Immature natural killer cell (primary cell): Measurements from ENCODE around the gene E2F3. TPM values are rescaled to one million over a fixed set of nuclear protein-coding genes. Genes with fewer than 3 reads are reported as not detected.

ENCODE experiments used
- DNase-seq, 3 donors: peaks; one replicate each; pipeline ENCODE4 v3.0.0; 2022; ENCODE audit warnings: mixed read lengths in 1 of 3
- H3K27ac Mint-ChIP-seq, 6 donors: one replicate each; pipeline ENCODE4 v1.8.0; 2020; ENCODE audit warnings: mixed read lengths in 6 of 6, mild to moderate bottlenecking in 5 of 6, inconsistent platforms in 4 of 6, moderate library complexity in 3 of 6
- H3K27me3 Mint-ChIP-seq, 3 donors: one replicate each; pipeline ENCODE4 v1.8.0; 2020 to 2021; ENCODE audit warnings: low read depth in 3 of 3, mild to moderate bottlenecking in 3 of 3, mixed read lengths in 3 of 3, moderate library complexity in 3 of 3, inconsistent platforms in 1 of 3
- H3K36me3 Mint-ChIP-seq, 3 donors: one replicate each; pipeline ENCODE4 v1.8.0; 2020; ENCODE audit warnings: mixed read lengths in 3 of 3, inconsistent platforms in 2 of 3, mild to moderate bottlenecking in 2 of 3
- H3K4me1 Mint-ChIP-seq, 2 donors: one replicate each; pipeline ENCODE4 v1.8.0; 2020; ENCODE audit warnings: inconsistent platforms in 2 of 2, mild to moderate bottlenecking in 2 of 2, mixed read lengths in 2 of 2, moderate library complexity in 1 of 2
- H3K4me3 Mint-ChIP-seq, 5 donors: one replicate each; pipeline ENCODE4 v1.8.0; 2020; ENCODE audit warnings: mild to moderate bottlenecking in 5 of 5, mixed read lengths in 5 of 5, inconsistent platforms in 3 of 5, moderate library complexity in 3 of 5
- H3K9me3 Mint-ChIP-seq, 6 donors: one replicate each; pipeline ENCODE4 v1.8.0; 2020; ENCODE audit warnings: mild to moderate bottlenecking in 6 of 6, mixed read lengths in 6 of 6, inconsistent platforms in 4 of 6, moderate library complexity in 3 of 6
- polyA plus RNA-seq, 3 donors: library from polyadenylated mRNA; unstranded; fragments of 300-500 nt; fragmentation: Illumina TruSeq; gene quantifications; one replicate each; pipeline ENCODE4 v1.2.3, GENCODE V29; 2021

Gene E2F3
- polyA plus RNA-seq, 3 donors from 2014 or later: 4.2 to 7.7 (median 4.7) TPM

DNA sequence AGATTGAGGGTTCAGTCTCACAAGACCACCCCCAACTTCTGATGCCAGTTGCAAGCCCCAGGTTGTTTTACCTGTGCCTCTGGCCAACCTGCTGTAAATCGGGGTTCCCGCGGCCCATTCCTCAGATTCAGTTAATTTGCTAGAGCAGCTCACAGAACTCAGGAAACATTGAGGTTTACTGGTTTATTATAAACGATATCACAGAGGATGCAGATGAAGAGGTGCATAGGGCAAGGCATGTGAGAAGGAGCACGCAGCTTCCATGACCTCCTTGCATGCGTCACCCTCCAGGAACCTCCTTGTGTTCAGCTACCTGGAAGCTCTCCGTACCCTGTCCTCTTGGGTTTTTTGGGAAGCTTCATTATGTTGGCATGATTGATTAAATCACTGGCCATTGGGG is 66.5 kb downstream of the E2F3 start:
- Mint-ChIP-seq H3K27ac (no peak overlapping the region), H3K4me3 (no peak overlapping the region), H3K4me1 (peaks cover 16 to 38% of the 10 kb centered on the region in 2 donors), H3K27me3 (peaks cover 0 to 1% (median 0%) of the 10 kb centered on the region in 3 donors), H3K36me3 (peaks cover 0 to 11% (median 0%) of the 10 kb centered on the region in 3 donors), H3K9me3 (no peaks in the 10 kb centered on the region)
- DNase-seq: no peak

GRCh38 chr6:20472748-20473147 is 71.1 kb downstream of the E2F3 start:
- H3K4me1 Mint-ChIP-seq: peaks cover 5 to 39% of the 10 kb centered on the region in 2 donors
- no peak for DNase-seq
- peaks cover 0 to under 1% (median 0%) of the 10 kb centered on the region in 3 donors for H3K36me3 Mint-ChIP-seq
- H3K9me3 Mint-ChIP-seq: no peaks in the 10 kb centered on the region
- H3K27me3 Mint-ChIP-seq: peaks cover 0 to 4% (median 1%) of the 10 kb centered on the region in 3 donors
- no peak overlapping the region for H3K4me3 Mint-ChIP-seq
- no peak overlapping the region for H3K27ac Mint-ChIP-seq

DNA sequence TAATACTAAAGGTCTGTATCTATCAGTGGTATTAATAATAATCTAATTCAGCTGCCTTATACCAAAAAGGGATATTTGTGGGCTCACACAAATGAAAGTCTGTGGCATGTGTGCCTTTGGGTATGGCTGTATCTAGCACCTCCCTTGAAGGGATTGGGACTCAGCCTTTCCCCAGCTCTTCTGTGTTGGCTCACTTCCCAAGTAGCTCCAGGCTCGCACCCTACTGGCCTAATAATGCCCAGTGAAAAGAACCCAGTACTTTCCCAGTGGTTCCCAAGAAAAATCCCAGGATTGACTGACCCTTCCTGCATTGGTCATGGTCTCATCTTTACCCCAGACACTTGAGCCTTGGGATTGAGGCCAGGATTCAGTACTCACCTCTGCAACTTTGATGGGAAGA is 71.8 kb downstream of the E2F3 start:
- no peak for DNase-seq
- Mint-ChIP-seq H3K9me3 (no peaks in the 10 kb centered on the region), H3K4me1 (peaks cover 0 to 31% of the 10 kb centered on the region in 2 donors), H3K27me3 (peaks cover 0 to 4% (median 0%) of the 10 kb centered on the region in 3 donors), H3K4me3 (no peak overlapping the region), H3K27ac (no peak overlapping the region), H3K36me3 (no peaks in the 10 kb centered on the region)

GRCh38 chr6:20474874-20475542 is 73.3 kb downstream of the E2F3 start:
- Mint-ChIP-seq H3K4me1 (peaks cover 0 to 25% of the 10 kb centered on the region in 2 donors), H3K4me3 (no peak overlapping the region), H3K27me3 (peaks cover 0 to 4% (median 0%) of the 10 kb centered on the region in 3 donors), H3K27ac (no peak overlapping the region), H3K9me3 (no peaks in the 10 kb centered on the region), H3K36me3 (no peaks in the 10 kb centered on the region)
- no peak for DNase-seq

- Mint-ChIP-seq H3K36me3 (peaks cover 0 to 8% (median 4%) of the 10 kb centered on the region in 3 donors), H3K27ac (no peak overlapping the region), H3K4me3 (no peak overlapping the region), H3K9me3 (no peaks in the 10 kb centered on the region), H3K27me3 (peaks cover 0 to 4% (median 0%) of the 10 kb centered on the region in 3 donors), H3K4me1 (peaks cover 0 to 16% of the 10 kb centered on the region in 2 donors)
- no peak for DNase-seq
These were observed 74.9 kb downstream of the E2F3 start for GRCh38 chr6:20476501-20477043.

DNA sequence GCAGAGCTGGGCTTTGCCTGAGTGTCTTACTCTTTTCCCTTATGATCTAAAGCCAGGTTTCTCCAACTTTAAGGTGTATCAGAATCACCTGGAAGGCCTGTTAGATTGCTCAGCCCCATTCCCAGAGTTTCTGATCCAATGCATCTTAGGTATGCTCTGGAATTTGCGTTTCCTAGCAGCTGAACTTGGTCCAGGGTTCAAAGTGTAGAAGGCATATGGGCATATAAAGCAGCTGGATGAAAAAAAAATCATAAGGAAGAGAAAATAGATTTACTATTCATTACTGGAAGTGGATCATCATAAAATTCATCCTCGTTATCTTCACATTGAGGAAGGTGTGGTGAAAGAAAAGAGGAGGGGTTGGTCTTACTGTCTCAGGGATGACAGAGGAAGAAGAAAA is 75.8 kb downstream of the E2F3 start:
- Mint-ChIP-seq H3K9me3 (no peaks in the 10 kb centered on the region), H3K4me3 (no peak overlapping the region), H3K27ac (no peak overlapping the region), H3K36me3 (peaks cover 0 to 9% (median 6%) of the 10 kb centered on the region in 3 donors), H3K4me1 (peaks cover 0 to 16% of the 10 kb centered on the region in 2 donors), H3K27me3 (peaks cover 0 to 4% (median 0%) of the 10 kb centered on the region in 3 donors)
- DNase-seq: no peak

DNA sequence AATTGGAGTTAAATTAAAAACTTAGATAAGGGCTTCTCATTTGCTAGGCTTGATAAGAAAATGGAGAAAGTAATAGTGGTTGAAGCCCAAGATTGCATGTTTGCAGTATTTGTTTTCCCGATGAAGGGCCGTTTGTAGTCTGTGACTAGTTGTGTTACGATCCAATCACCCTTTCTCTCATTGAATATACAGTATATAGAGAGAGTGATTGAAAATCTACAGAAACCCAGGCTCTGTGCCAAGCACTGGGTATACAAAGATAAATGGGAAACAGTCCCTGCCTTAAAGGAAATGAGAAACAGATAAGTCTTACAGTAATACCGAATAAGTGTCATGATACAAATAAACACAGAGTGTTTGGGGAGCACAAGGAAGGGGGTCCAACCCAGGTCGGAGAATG is 77.4 kb downstream of the E2F3 start:
- H3K27me3 Mint-ChIP-seq: peaks cover 0 to 5% (median 0%) of the 10 kb centered on the region in 3 donors
- H3K36me3 Mint-ChIP-seq: peaks cover 0 to 13% (median 10%) of the 10 kb centered on the region in 3 donors
- H3K9me3 Mint-ChIP-seq: no peaks in the 10 kb centered on the region
- no peak for DNase-seq
- no peak overlapping the region for H3K27ac Mint-ChIP-seq
- H3K4me1 Mint-ChIP-seq: peaks cover 0 to 12% of the 10 kb centered on the region in 2 donors
- H3K4me3 Mint-ChIP-seq: no peak overlapping the region

GRCh38 chr6:20479526-20479925 is 77.8 kb downstream of the E2F3 start:
- Mint-ChIP-seq H3K27me3 (peaks cover 0 to 2% (median 0%) of the 10 kb centered on the region in 3 donors), H3K27ac (no peak overlapping the region), H3K36me3 (peaks cover 0 to 13% (median 10%) of the 10 kb centered on the region in 3 donors)

DNA sequence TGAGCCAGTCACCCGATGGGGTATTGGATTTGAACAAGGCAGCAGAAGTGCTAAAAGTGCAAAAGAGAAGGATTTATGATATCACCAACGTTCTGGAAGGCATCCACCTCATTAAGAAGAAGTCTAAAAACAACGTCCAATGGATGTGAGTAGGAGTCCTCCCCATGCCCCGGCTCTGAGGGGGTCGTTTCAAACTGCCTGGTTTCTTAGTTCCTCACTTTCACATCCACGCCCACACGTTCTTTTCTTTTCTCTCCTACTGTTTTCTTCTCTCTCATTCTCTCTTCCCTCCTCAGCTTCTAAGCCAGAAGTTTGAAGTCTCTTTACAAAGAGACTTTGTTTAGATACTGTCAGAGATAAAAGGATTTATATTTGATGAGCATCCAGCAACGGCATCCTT is 79.6 kb downstream of the E2F3 start:
- H3K4me1 Mint-ChIP-seq: peaks cover 0 to 7% of the 10 kb centered on the region in 2 donors
- peak overlapping the region in 1 of 6 donors; percentile 9 for H3K27ac Mint-ChIP-seq
- peaks cover 0 to 2% (median 0%) of the 10 kb centered on the region in 3 donors for H3K27me3 Mint-ChIP-seq
- H3K9me3 Mint-ChIP-seq: no peaks in the 10 kb centered on the region
- DNase-seq: no peak
- H3K4me3 Mint-ChIP-seq: no peak overlapping the region
- H3K36me3 Mint-ChIP-seq: peaks cover 0 to 13% (median 10%) of the 10 kb centered on the region in 3 donors

More at GRCh38 chr6:20479526-20479925, 77.8 kb downstream of the E2F3 start:
- Mint-ChIP-seq H3K9me3 (no peaks in the 10 kb centered on the region), H3K4me1 (peaks cover 0 to 7% of the 10 kb centered on the region in 2 donors), H3K4me3 (no peak overlapping the region)
- no peak for DNase-seq

GRCh38 chr6:20483887-20484497 is 82.3 kb downstream of the E2F3 start:
- no peak overlapping the region for H3K4me3 Mint-ChIP-seq
- no peak for DNase-seq
- peak overlapping the region in 1 of 6 donors; percentile 61 for H3K27ac Mint-ChIP-seq
- H3K4me1 Mint-ChIP-seq: peaks cover 0 to 7% of the 10 kb centered on the region in 2 donors
- peaks cover 0 to 2% (median 0%) of the 10 kb centered on the region in 3 donors for H3K27me3 Mint-ChIP-seq
- H3K9me3 Mint-ChIP-seq: no peaks in the 10 kb centered on the region
- peaks cover 2 to 28% (median 18%) of the 10 kb centered on the region in 3 donors for H3K36me3 Mint-ChIP-seq

- Mint-ChIP-seq H3K36me3 (peaks cover 11 to 32% (median 31%) of the 10 kb centered on the region in 3 donors), H3K4me1 (peaks cover 0 to 7% of the 10 kb centered on the region in 2 donors), H3K9me3 (no peaks in the 10 kb centered on the region), H3K27me3 (peaks cover 0 to 2% (median 2%) of the 10 kb centered on the region in 3 donors), H3K27ac (peak overlapping the region in 1 of 6 donors; percentile 30), H3K4me3 (no peak overlapping the region)
- no peak for DNase-seq
These were observed 85.0 kb downstream of the E2F3 start for GRCh38 chr6:20486641-20487040.

DNA sequence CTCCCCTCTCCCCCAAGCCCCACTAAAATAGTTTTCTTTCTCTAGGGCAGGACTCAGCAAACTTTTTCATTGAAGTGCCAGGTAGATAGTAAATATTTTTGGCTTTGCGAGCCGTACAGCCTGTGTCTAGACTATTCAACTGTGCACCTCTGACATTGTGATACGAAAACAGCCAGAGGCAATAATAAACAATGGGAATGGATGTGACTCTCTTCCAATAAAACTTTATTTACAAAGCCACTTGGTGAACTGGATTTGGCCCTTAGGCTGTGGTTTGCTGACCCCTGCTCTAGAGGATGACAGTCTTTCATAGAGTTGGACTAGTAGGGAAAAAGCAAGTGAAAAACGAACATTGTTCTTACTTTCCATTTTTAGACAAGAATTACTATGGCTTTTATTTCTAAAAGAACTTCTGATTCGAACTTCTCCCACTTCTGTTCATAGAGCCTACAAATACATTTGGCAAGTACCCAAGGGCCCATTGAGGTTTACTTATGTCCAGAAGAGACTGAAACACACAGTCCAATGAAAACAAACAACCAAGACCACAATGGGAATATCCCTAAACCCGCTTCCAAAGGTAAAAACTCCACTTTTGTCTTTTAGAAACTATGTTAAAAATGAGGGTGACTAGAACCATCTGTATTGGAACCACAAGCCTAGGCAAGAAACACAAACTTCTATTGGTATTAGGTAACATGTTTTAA is 86.1 kb downstream of the E2F3 start:
- H3K4me1 Mint-ChIP-seq: peaks cover 0 to 7% of the 10 kb centered on the region in 2 donors
- no peak for DNase-seq
- H3K27ac Mint-ChIP-seq: no peak overlapping the region
- H3K27me3 Mint-ChIP-seq: peaks cover 0 to 2% (median 0%) of the 10 kb centered on the region in 3 donors
- no peaks in the 10 kb centered on the region for H3K9me3 Mint-ChIP-seq
- H3K4me3 Mint-ChIP-seq: no peak overlapping the region
- H3K36me3 Mint-ChIP-seq: peaks cover 11 to 32% (median 29%) of the 10 kb centered on the region in 3 donors

GRCh38 chr6:20490591-20490990 is 88.9 kb downstream of the E2F3 start:
- no peak for DNase-seq
- Mint-ChIP-seq H3K36me3 (peaks cover 14 to 32% (median 25%) of the 10 kb centered on the region in 3 donors), H3K4me1 (no peaks in the 10 kb centered on the region), H3K4me3 (no peak overlapping the region), H3K27me3 (peaks cover 0 to 2% (median 0%) of the 10 kb centered on the region in 3 donors), H3K27ac (no peak overlapping the region), H3K9me3 (no peaks in the 10 kb centered on the region)
